ENCODE data around the gene MAPK6. TPM values are rescaled to one million over a fixed set of nuclear protein-coding genes. Genes with fewer than 3 reads are reported as not detected.
"Not testable (repeated sequence)": the region's sequence is repeated elsewhere in the genome, so short reads cannot be mapped to it uniquely, and the experiment has no call there.

MAPK6 gene
- total RNA-seq, 5 donors from 2014 or later (not counting 1 experiment from before 2014, with no cell fraction given) = 15.1 to 35.1 (median 19.8) TPM

DNA sequence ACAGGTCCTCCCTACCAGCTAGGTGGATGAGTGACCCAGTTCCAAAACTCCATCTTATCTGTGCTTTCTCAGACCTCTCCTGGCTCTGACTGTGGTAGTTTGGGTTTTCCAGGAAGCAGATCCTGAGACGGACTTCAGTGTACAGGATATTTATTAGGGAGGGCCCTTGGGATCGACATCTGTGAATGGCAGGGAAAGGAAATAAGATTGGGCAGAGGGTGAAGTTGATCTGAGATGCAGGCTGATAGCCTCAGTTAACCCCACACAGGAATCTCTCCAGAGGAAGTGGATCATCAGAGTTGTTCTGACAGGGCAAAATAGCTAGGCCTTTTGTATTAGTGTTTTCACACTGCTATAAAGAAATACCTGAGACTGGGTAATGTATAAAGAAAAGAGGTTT lies 16.7 kb upstream of the MAPK6 start:
- H3K27ac ChIP-seq (ENCODE audit: low read length) = no peak overlapping the region
- ChIA-PET POLR2A (no interaction called here), CTCF (interaction anchor here in 1 of 2 donors (0.6 kb wide), 1 partner anchor 41 kb away, joined by 4 read pairs; no protein-coding TSS in a partner anchor)
- no peak for ATAC-seq (replicated peaks in 1 of 4)
- WGBS (ENCODE audit: insufficient coverage) = 90% methylated on average over 2 of the region's 2 CpGs
- no peak overlapping the region for H3K4me3 ChIP-seq (ENCODE audit: control insufficient read depth in 1 of 2, extremely low read depth in 1 of 2, low read length in 1 of 2)
- Mint-ChIP-seq H3K27me3 (no peaks in the 10 kb centered on the region), H3K27ac (no peak overlapping the region), H3K9me3 (no peaks in the 10 kb centered on the region), H3K4me1 (peaks cover 0 to 14% (median 9%) of the 10 kb centered on the region in 3 donors), H3K4me3 (no peak overlapping the region), H3K36me3 (no peaks in the 10 kb centered on the region)
- no peaks in the 10 kb centered on the region for H3K36me3 ChIP-seq (ENCODE audit: control insufficient read depth in 2 of 2, extremely low read depth in 1 of 2, insufficient read depth in 1 of 2, low read length in 1 of 2)
- peaks cover 0 to 2% of the 10 kb centered on the region in 2 experiments for H3K4me1 ChIP-seq (ENCODE audit: control insufficient read depth in 1 of 2, extremely low read depth in 1 of 2, insufficient read depth in 2 of 2, low read length in 2 of 2)
- no peaks in the 10 kb centered on the region for H3K9me3 ChIP-seq
- no peaks in the 10 kb centered on the region for H3K27me3 ChIP-seq (replicated peaks in 1 of 2; ENCODE audit: control insufficient read depth in 2 of 2, extremely low read depth in 1 of 2, insufficient read depth in 2 of 2, low read length in 1 of 2)
- no peak for DNase-seq

DNA sequence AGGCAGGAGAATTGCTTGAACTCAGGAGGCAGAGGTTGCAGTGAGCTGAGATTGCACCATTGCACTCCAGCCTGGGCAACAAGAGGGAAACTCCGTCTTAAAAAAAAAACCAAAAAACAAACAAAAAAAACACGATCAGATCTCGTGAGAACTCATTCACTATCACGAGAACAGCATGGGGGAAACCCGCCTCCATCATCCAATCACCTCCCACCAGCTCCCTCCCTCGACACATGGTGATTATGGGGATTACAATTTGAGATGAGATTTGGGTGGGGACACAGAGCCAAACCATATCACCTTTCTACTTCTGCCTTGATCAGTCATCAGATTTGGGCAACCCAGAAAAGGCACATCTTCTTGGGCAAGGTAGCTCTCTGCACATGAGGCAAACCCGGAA lies 15.9 kb upstream of the MAPK6 start:
- H3K4me1 Mint-ChIP-seq = peaks cover 4 to 16% (median 13%) of the 10 kb centered on the region in 3 donors
- H3K4me3 ChIP-seq (ENCODE audit: control insufficient read depth in 1 of 2, extremely low read depth in 1 of 2, low read length in 1 of 2); H3K9me3 ChIP-seq; DNase-seq; H3K36me3 Mint-ChIP-seq; H3K27me3 ChIP-seq (replicated peaks in 1 of 2; ENCODE audit: control insufficient read depth in 2 of 2, extremely low read depth in 1 of 2, insufficient read depth in 2 of 2, low read length in 1 of 2); H3K36me3 ChIP-seq (ENCODE audit: control insufficient read depth in 2 of 2, extremely low read depth in 1 of 2, insufficient read depth in 1 of 2, low read length in 1 of 2); H3K27ac ChIP-seq (ENCODE audit: low read length); CTCF ChIA-PET; H3K4me3 Mint-ChIP-seq; H3K9me3 Mint-ChIP-seq; H3K27ac Mint-ChIP-seq; H3K4me1 ChIP-seq (ENCODE audit: control insufficient read depth in 1 of 2, extremely low read depth in 1 of 2, insufficient read depth in 2 of 2, low read length in 2 of 2); POLR2A ChIA-PET; H3K27me3 Mint-ChIP-seq; ATAC-seq (replicated peaks in 1 of 4): not testable (repeated sequence)
- WGBS (ENCODE audit: insufficient coverage) = 100% methylated on average over 1 of the region's 7 CpGs

DNA sequence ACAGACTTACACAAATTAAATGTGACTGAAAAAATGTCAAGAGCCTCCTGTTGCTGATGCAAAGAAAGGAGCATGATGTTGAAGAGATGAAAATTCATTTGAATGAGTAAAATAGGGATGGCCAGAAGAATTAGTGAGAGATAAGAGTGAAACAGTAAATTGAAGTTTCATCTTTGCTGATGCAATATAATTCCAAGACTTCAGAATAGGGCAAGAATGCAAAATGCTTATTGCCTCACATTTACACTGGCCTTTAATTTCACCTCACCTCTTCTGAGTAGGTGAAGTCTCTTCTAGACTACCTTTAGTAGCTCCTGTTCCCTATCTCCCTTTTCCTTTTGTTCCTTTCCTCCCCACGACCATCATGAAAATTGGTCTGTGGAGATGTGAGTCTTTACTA lies 15.3 kb upstream of the MAPK6 start:
- peaks cover 10 to 23% (median 19%) of the 10 kb centered on the region in 3 donors for H3K4me1 Mint-ChIP-seq
- POLR2A ChIA-PET = no interaction called here
- no peaks in the 10 kb centered on the region for H3K9me3 Mint-ChIP-seq
- Histone ChIP-seq H3K4me1 (ENCODE audit: control insufficient read depth in 1 of 2, extremely low read depth in 1 of 2, insufficient read depth in 2 of 2, low read length in 2 of 2) (peaks cover 5 to 11% of the 10 kb centered on the region in 2 experiments), H3K36me3 (ENCODE audit: control insufficient read depth in 2 of 2, extremely low read depth in 1 of 2, insufficient read depth in 1 of 2, low read length in 1 of 2) (no peaks in the 10 kb centered on the region), H3K27me3 (replicated peaks in 1 of 2; ENCODE audit: control insufficient read depth in 2 of 2, extremely low read depth in 1 of 2, insufficient read depth in 2 of 2, low read length in 1 of 2) (no peaks in the 10 kb centered on the region), H3K27ac (ENCODE audit: low read length) (no peak overlapping the region), H3K9me3 (no peaks in the 10 kb centered on the region), H3K4me3 (ENCODE audit: control insufficient read depth in 1 of 2, extremely low read depth in 1 of 2, low read length in 1 of 2) (no peak overlapping the region)
- H3K27me3 Mint-ChIP-seq = no peaks in the 10 kb centered on the region
- no peak for ATAC-seq (replicated peaks in 1 of 4)
- CTCF ChIA-PET = interaction anchor here in 1 of 2 donors (0.5 kb wide), 1 partner anchor 172 kb away, joined by 5 read pairs; no protein-coding TSS in a partner anchor
- H3K4me3 Mint-ChIP-seq = no peak overlapping the region
- no peak overlapping the region for H3K27ac Mint-ChIP-seq
- DNase-seq = no peak
- no CpG with 5 or more reads among the region's 1 CpG for WGBS (ENCODE audit: insufficient coverage)
- H3K36me3 Mint-ChIP-seq = no peaks in the 10 kb centered on the region

DNA sequence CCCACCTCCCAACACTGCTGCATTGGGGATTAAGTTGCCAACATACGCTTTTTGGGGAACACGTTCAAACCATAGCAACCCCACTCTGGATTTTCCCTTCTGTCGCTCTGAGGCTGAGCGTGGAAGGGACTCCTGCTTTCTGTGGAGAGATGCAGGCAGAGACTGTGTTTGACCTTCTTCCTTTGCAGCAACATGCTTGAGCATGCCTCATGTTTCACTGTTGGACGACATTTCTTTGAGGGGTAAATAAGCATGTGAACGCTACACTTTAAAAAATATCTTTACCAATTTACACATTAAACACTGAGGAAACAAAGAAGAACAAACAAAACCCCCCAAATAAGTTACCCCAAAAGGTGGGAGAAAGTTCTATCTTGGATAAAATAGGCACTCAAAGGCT lies 14.2 kb upstream of the MAPK6 start:
- POLR2A ChIA-PET = interaction anchor here in 1 of 2 donors (1.2 kb wide), 1 partner anchor 9 kb away, joined by 4 read pairs; no protein-coding TSS in a partner anchor
- ATAC-seq (replicated peaks in 1 of 4) = no peak
- no peak overlapping the region for H3K4me3 ChIP-seq (ENCODE audit: control insufficient read depth in 1 of 2, extremely low read depth in 1 of 2, low read length in 1 of 2)

DNA sequence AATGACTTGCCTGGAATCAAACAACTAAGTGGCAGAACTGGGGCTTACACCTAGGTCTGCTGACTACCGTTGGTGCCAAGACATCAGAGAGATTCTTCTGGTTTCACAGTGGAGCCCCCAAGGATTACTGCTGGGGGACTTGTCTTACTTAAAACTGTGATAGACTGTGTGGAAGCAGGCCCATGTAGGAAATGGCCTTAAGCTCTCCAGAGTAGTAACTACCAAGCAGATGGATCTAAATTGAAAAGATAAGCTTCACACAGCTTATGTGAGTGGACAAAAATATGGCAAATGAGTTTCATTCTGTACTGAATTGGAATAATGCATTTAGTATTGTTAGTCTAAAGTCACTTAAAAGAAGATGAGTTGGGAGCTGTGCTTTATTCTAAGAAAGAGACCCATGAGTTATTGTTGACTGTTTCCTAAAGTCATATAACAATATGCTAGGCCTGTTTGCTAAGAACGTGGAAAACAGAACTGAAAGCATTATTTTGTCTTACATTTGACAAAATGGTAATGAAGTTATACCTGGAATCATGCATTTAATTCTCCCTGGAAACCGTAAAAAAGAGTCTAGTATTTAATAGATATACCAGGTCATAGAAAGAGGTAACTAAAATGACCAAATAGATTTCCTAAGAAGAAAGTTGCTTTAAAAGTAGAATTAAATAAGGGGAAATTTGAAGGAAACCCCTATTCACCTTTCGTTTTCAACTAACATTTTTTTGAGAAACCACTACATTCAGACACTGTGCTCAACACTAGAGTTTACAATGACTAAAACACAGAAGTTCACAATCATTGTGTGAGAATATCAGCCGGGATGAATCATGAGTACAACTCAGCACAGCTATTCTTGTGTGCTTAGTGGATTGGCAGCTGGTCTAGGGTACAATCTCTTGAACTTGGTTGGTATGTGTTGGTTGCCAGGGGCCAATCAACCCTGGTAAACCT lies 13.0 kb upstream of the MAPK6 start:
- H3K9me3 Mint-ChIP-seq = no peaks in the 10 kb centered on the region
- no peak overlapping the region for H3K27ac Mint-ChIP-seq
- Histone ChIP-seq H3K36me3 (ENCODE audit: control insufficient read depth in 2 of 2, extremely low read depth in 1 of 2, insufficient read depth in 1 of 2, low read length in 1 of 2) (no peaks in the 10 kb centered on the region), H3K4me1 (ENCODE audit: control insufficient read depth in 1 of 2, extremely low read depth in 1 of 2, insufficient read depth in 2 of 2, low read length in 2 of 2) (peaks cover 5 to 12% of the 10 kb centered on the region in 2 experiments), H3K4me3 (ENCODE audit: control insufficient read depth in 1 of 2, extremely low read depth in 1 of 2, low read length in 1 of 2) (no peak overlapping the region), H3K27ac (ENCODE audit: low read length) (no peak overlapping the region), H3K9me3 (no peaks in the 10 kb centered on the region), H3K27me3 (replicated peaks in 1 of 2; ENCODE audit: control insufficient read depth in 2 of 2, extremely low read depth in 1 of 2, insufficient read depth in 2 of 2, low read length in 1 of 2) (no peaks in the 10 kb centered on the region)
- CTCF ChIA-PET = no interaction called here
- POLR2A ChIA-PET = interaction anchor here (0.6 to 1.2 kb wide), 3 partner anchors 10 to 100 kb away, joined by 3 to 4 read pairs (median 3); no protein-coding TSS in a partner anchor
- no CpG with 5 or more reads among the region's 5 CpGs for WGBS (ENCODE audit: insufficient coverage)
- ATAC-seq (replicated peaks in 1 of 4) (peak in 1 of 4 experiments; percentile 34), DNase-seq (no peak)
- H3K4me3 Mint-ChIP-seq = no peak overlapping the region
- peaks cover 13 to 29% (median 24%) of the 10 kb centered on the region in 3 donors for H3K4me1 Mint-ChIP-seq
- H3K27me3 Mint-ChIP-seq = no peaks in the 10 kb centered on the region
- no peaks in the 10 kb centered on the region for H3K36me3 Mint-ChIP-seq

More for the DNA sequence above, 14.2 kb upstream of the MAPK6 start:
- peaks cover 13 to 29% (median 24%) of the 10 kb centered on the region in 3 donors for H3K4me1 Mint-ChIP-seq
- Histone ChIP-seq H3K36me3 (ENCODE audit: control insufficient read depth in 2 of 2, extremely low read depth in 1 of 2, insufficient read depth in 1 of 2, low read length in 1 of 2) (no peaks in the 10 kb centered on the region), H3K9me3 (no peaks in the 10 kb centered on the region), H3K27me3 (replicated peaks in 1 of 2; ENCODE audit: control insufficient read depth in 2 of 2, extremely low read depth in 1 of 2, insufficient read depth in 2 of 2, low read length in 1 of 2) (no peaks in the 10 kb centered on the region), H3K4me1 (ENCODE audit: control insufficient read depth in 1 of 2, extremely low read depth in 1 of 2, insufficient read depth in 2 of 2, low read length in 2 of 2) (peaks cover 5 to 12% of the 10 kb centered on the region in 2 experiments), H3K27ac (ENCODE audit: low read length) (no peak overlapping the region)
- H3K4me3 Mint-ChIP-seq = no peak overlapping the region
- WGBS (ENCODE audit: insufficient coverage) = no CpG with 5 or more reads among the region's 6 CpGs
- CTCF ChIA-PET = interaction anchor here in 1 of 2 donors (0.7 kb wide), 1 partner anchor 809 kb away, joined by 3 read pairs; no protein-coding TSS in a partner anchor
- no peaks in the 10 kb centered on the region for H3K27me3 Mint-ChIP-seq
- H3K9me3 Mint-ChIP-seq = no peaks in the 10 kb centered on the region
- no peaks in the 10 kb centered on the region for H3K36me3 Mint-ChIP-seq
- no peak overlapping the region for H3K27ac Mint-ChIP-seq
- DNase-seq = no peak

DNA sequence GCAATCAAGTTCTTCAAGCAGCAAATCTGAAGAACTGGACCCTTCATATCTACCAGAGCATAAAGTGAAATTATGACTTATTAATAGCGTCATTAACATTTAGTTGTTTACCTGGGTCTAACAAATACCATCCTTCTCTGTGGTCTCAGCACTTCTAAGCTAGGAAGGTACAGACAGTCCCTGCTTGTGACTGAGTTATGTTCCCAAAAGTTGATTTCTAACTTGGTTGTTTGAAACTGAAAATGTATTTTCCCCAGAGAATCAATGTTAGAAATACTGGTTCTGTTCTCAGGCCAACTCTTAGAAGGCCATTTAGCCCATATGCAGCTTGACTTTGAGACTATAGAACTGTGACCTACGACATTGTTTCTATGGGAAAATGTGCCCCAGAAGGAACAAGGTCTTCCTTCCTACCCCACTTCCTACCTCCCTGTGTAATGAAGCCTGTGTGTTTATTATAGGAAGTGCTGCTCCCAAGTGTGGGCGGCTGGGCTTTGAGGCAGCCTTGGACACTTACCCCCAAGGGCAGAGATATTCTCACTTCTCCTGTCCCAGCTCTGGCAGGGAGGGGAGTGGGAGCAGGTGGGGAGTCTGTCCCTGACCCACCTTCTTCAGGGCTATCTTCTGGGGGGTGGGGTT lies 12.2 kb upstream of the MAPK6 start:
- Mint-ChIP-seq H3K4me3 (no peak overlapping the region), H3K4me1 (peaks cover 13 to 29% (median 24%) of the 10 kb centered on the region in 3 donors), H3K36me3 (no peaks in the 10 kb centered on the region), H3K9me3 (no peaks in the 10 kb centered on the region), H3K27me3 (no peaks in the 10 kb centered on the region), H3K27ac (no peak overlapping the region)
- H3K27me3 ChIP-seq (replicated peaks in 1 of 2; ENCODE audit: control insufficient read depth in 2 of 2, extremely low read depth in 1 of 2, insufficient read depth in 2 of 2, low read length in 1 of 2) = no peaks in the 10 kb centered on the region
- DNase-seq (no peak), ATAC-seq (replicated peaks in 1 of 4) (no peak)
- H3K9me3 ChIP-seq = no peaks in the 10 kb centered on the region
- H3K4me1 ChIP-seq (ENCODE audit: control insufficient read depth in 1 of 2, extremely low read depth in 1 of 2, insufficient read depth in 2 of 2, low read length in 2 of 2) = peaks cover 5 to 12% of the 10 kb centered on the region in 2 experiments
- H3K4me3 ChIP-seq (ENCODE audit: control insufficient read depth in 1 of 2, extremely low read depth in 1 of 2, low read length in 1 of 2) = no peak overlapping the region
- no CpG with 5 or more reads among the region's 3 CpGs for WGBS (ENCODE audit: insufficient coverage)
- POLR2A ChIA-PET = interaction anchor here (0.6 to 0.7 kb wide), 6 partner anchors 23 to 481 kb away, joined by 3 to 13 read pairs (median 4); partner anchors contain the start of gene LEO1 (in 1 of the 2)
- H3K27ac ChIP-seq (ENCODE audit: low read length) = no peak overlapping the region
- CTCF ChIA-PET = interaction anchor here (0.7 to 1.0 kb wide), 3 partner anchors 22 to 71 kb away, joined by 3 read pairs; no protein-coding TSS in a partner anchor
- H3K36me3 ChIP-seq (ENCODE audit: control insufficient read depth in 2 of 2, extremely low read depth in 1 of 2, insufficient read depth in 1 of 2, low read length in 1 of 2) = no peaks in the 10 kb centered on the region

Data from T-cell (primary cell).